ENCODE results near the gene CD109. TPM values are rescaled to one million over a fixed set of nuclear protein-coding genes. Genes with fewer than 3 reads are reported as not detected.

CD109 gene
- total RNA-seq, 1 experiment from 2014 or later, result 3.2 TPM

- H3K9me3 Mint-ChIP-seq, result no peaks in the 10 kb centered on the region
- TF ChIP-seq, protein P1, sequence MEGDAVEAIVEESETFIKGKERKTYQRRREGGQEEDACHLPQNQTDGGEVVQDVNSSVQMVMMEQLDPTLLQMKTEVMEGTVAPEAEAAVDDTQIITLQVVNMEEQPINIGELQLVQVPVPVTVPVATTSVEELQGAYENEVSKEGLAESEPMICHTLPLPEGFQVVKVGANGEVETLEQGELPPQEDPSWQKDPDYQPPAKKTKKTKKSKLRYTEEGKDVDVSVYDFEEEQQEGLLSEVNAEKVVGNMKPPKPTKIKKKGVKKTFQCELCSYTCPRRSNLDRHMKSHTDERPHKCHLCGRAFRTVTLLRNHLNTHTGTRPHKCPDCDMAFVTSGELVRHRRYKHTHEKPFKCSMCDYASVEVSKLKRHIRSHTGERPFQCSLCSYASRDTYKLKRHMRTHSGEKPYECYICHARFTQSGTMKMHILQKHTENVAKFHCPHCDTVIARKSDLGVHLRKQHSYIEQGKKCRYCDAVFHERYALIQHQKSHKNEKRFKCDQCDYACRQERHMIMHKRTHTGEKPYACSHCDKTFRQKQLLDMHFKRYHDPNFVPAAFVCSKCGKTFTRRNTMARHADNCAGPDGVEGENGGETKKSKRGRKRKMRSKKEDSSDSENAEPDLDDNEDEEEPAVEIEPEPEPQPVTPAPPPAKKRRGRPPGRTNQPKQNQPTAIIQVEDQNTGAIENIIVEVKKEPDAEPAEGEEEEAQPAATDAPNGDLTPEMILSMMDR (conservative IDR thresholded peaks at IDR 0.05), result no peak
- no peaks in the 10 kb centered on the region for H3K79me2 ChIP-seq (ENCODE audit: insufficient read depth, low read length)
- no peak overlapping the region for H3K27ac ChIP-seq (ENCODE audit: insufficient read length, low read depth, low read length)
- H2AFZ ChIP-seq (ENCODE audit: low read length), result no peak overlapping the region
- no peak overlapping the region for H4K5ac ChIP-seq (ENCODE audit: insufficient read length, low read depth, low read length)
- H3K9me3 ChIP-seq (ENCODE audit: control insufficient read depth, low read depth, low read length), result no peaks in the 10 kb centered on the region
- H2BK12ac ChIP-seq (ENCODE audit: insufficient read length, low read depth, low read length), result no peak overlapping the region
- no peak overlapping the region for H2BK20ac ChIP-seq (ENCODE audit: low read depth, low read length, poor library complexity, severe bottlenecking)
- H3K9ac ChIP-seq (ENCODE audit: extremely low read depth, insufficient read length, low read length), result no peak overlapping the region
- peaks cover 19% of the 10 kb centered on the region in 2 experiments for H3K4me1 Mint-ChIP-seq
- no peak overlapping the region for H3K23ac ChIP-seq (ENCODE audit: insufficient read length, low read depth, low read length)
- no peaks in the 10 kb centered on the region for H3K79me1 ChIP-seq (ENCODE audit: insufficient read depth, low read depth, low read length, poor library complexity, severe bottlenecking)
- no peaks in the 10 kb centered on the region for H3K27me3 ChIP-seq (ENCODE audit: insufficient read depth, low read length)
- H3K27me3 Mint-ChIP-seq (ENCODE audit: low read depth), result no peaks in the 10 kb centered on the region
- H3T11ph ChIP-seq (ENCODE audit: low read length), result no peak overlapping the region
- H3K14ac ChIP-seq (ENCODE audit: insufficient read depth, low read length), result no peak overlapping the region
- H2AK5ac ChIP-seq (ENCODE audit: insufficient read length, low read length), result no peak overlapping the region
- H3K23me2 ChIP-seq (ENCODE audit: insufficient read length, low read depth, low read length, poor library complexity, severe bottlenecking), result no peaks in the 10 kb centered on the region
- H3K56ac ChIP-seq (ENCODE audit: insufficient read length, low read depth, low read length), result no peak overlapping the region
- no peaks in the 10 kb centered on the region for H4K20me1 ChIP-seq (ENCODE audit: control insufficient read depth, insufficient read depth, insufficient read length)
- H2BK120ac ChIP-seq (ENCODE audit: low read depth, low read length, poor library complexity, severe bottlenecking), result no peak overlapping the region
- no peak overlapping the region for H2BK15ac ChIP-seq (ENCODE audit: low read depth, low read length)
- H3K18ac ChIP-seq (ENCODE audit: insufficient read length, low read depth, low read length), result no peak overlapping the region
- no peak overlapping the region for H4K8ac ChIP-seq (replicated peaks; ENCODE audit: insufficient read length, low read depth, low read length)
- H2BK5ac ChIP-seq (ENCODE audit: insufficient read length, low read length), result no peak overlapping the region
- H3K4ac ChIP-seq (ENCODE audit: low read depth, low read length), result no peak overlapping the region
- peaks cover 4 to 9% (median 5%) of the 10 kb centered on the region in 3 experiments; a peak in 5 of 7 replicates for H3K36me3 Mint-ChIP-seq (ENCODE audit: insufficient read depth in 1 of 3, low read depth in 3 of 3)
- no peak overlapping the region for H3K27ac Mint-ChIP-seq
- no peak overlapping the region for H3K4me2 ChIP-seq (ENCODE audit: insufficient read depth, insufficient read length, low read length)
- no peak overlapping the region for H4K91ac ChIP-seq (ENCODE audit: insufficient read length, low read depth, low read length)
- H3K4me3 Mint-ChIP-seq, result no peak overlapping the region
- H3K4me1 ChIP-seq (ENCODE audit: insufficient read depth, low read length), result no peaks in the 10 kb centered on the region
- no peak for DNase-seq
These were observed 47.8 kb upstream of the CD109 start for GRCh38 chr6:73648166-73648565.
